GM03348 (cell line): ENCODE results near the gene SEL1L.
"Not testable (repeated sequence)": the region's sequence is repeated elsewhere in the genome, so short reads cannot be mapped to it uniquely, and the experiment has no call there.

Experiments
- DNase-seq: peaks from one replicate; pipeline ENCODE4 v3.0.0; 2012; ENCODE audit warnings: low spot score

The SEL1L gene

DNA sequence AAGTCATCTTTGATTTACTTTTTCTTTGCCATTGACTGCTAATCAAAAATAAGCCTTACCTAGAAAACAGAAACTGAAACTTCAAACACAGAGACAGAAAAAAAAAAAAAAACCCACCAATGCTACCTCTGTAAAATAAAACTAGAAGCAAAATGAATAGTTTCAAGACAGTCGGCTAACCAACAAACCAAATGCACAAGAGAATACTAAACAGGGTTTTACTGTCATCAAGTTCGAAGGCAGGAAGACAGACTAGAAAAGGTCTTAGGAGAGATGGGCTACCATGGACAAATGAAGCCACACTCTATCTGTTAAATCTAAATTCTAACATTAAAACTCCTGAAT, 59.5 kb downstream of the SEL1L start:
- DNase-seq: no peak

DNA sequence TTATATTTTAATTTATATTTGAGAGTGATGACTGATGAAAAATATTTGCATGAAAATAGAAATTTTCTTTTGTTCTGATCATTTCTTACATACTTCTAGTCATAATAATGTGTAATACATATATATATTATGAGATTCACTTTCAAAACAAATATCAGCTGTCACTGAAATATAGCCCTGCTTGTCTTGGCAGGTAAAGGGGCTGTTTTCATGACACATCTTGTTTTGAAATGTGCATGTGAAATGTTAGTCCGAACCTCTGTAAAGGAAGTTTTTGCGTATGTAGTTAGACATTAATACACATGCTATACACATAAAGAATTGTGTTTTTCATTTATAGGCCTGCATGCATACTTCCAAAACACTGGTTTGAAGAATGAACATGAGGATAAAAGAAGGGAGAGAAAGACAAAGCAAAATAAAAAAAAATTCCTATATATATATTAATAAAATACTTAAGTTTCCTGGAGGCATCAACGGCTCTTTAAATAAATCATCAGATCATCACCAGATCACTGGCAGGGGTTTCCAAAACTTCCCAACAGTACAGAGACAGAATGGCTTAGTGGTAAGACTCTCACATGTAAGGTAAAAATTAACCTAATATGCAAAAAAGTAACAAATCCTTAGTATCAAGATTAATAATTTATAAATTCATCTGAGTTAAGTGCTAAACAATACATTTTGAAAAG, 60.1 kb downstream of the SEL1L start:
- no peak for DNase-seq

DNA sequence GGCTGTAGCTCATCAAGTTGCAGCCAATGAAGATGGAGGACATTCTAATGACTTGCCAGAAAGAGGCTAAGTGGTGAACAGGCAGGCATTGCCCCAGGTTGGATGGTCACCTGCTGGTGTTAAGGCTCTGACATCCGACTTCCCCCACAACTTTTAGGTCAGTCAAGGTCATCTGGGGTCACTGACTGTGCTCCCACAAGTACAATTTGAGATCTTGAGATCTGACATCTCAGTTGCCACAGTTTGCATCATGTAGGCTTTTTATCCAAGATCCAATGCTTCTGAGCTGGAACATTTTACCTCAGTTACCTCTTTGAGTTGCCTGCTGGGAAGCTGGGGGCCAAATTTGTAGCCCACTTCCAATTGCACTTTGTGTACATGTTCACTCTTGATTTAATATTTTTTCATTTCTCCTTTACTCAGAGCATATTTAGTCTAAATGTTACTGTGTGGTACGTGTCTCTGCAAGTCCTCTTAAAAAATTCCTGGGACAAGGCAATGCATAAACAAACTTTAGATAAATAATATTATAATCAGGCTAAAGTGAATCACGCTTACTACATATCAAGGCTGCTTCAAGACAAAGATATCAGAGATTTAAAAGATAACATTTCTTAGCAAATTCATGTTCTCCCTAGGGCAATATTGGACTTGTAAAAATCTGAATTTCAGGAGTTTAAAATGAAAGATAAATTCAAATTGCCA, 61.4 kb downstream of the SEL1L start:
- DNase-seq: no peak

DNA sequence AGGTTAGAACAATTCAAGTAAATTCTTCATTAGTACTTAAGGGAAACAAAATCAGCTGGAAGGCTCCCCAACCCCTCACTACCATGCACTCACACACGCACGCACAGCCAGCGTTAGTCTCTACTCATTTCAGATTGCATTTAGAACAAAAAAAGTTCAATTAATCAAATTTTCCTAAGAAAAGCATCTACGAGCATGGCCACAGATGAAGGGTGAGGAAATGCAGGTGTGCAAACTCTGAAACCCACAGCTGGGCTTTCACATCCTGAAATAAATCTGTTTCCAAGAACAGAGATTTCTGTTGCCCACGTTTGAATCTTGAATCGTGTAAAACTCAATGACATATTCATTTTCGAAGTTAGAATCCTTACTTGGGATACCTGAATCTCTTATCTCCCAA, 62.6 kb downstream of the SEL1L start:
- no peak for DNase-seq

DNA sequence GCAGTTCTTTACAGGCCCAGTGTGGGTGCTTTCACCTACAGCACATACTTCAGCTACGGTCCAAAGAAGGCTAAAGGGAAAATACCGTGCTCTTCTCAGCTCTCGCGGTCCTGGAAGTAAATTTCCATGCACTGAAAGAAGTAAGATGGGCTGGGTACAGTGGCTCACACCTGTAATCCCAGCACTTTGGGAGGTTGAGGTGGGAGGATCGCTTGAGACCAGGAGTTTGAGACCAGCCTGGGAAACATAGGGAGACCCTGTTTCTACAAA, 63.2 kb downstream of the SEL1L start:
- not testable (repeated sequence) for DNase-seq

DNA sequence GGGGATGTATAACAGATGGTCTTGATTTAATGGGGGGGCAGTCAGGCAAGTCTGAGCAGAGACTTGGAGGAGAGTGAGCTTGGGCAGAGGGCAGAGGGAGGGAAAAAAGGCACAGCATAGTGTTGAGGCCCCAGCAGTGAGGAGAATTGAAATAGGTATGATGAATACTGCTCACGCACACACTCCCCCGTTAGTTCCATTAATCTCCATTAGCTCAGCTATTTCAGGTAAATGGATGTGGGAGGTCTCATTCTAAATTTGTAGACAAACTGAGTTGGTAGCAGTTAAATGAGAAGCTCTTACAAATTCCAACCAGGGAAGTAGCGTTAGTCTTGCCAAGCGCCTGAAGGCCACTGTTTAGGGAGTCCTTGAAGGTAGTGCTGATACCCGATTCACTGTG, 66.8 kb downstream of the SEL1L start:
- no peak for DNase-seq

DNA sequence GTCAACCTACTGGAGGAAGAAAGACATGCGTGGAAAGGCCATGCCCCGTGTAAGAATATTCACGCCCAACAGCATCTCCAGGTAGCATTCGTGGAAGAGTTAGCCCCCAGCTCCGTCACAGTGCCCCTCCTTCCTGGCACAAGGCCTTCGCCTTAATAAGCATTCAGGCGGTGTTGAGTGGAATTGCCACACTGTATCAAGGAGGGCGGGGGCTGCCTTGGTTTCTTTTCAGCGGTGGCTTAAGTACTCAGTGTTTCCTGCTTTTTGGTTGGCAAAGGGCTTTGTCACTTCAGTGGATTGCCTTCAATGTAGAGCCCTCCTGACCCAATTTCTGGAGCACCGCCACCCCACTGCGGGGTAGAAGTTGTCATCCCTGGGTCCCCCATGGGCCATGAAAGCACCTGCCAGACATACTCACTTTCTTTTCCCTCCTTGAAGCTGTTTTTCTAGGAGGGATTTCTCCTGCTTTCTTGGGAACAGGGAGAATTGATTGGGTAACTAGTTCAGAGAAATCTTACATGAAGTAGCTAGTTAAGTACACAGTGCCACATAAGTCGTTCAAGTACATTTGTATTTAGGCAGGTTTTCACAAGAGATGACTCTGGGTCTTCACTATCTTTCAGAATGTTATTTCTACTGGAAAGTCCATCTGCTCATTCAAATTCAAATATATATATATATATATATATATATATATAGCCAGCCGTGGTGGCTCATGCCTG, 68.0 kb downstream of the SEL1L start:
- DNase-seq: no peak

DNA sequence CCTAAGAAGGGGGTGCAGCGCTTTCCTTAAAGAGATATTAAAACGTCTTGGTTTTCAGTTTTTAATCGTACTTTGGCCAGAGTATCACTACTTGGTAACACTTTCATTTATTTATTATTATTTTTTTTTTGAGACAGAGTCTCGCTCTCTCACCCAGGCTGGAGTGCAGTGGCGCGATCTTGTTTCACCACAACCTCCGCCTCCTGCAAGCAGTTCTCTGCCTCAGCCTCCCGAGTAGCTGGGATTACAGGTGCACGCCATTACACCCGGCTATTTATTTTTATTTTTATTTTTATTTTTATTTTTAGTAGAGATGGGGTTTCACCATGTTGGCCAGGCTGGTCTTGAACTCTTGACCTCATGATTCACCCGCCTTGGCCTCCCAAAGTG, 68.7 kb downstream of the SEL1L start:
- not testable (repeated sequence) for DNase-seq

DNA sequence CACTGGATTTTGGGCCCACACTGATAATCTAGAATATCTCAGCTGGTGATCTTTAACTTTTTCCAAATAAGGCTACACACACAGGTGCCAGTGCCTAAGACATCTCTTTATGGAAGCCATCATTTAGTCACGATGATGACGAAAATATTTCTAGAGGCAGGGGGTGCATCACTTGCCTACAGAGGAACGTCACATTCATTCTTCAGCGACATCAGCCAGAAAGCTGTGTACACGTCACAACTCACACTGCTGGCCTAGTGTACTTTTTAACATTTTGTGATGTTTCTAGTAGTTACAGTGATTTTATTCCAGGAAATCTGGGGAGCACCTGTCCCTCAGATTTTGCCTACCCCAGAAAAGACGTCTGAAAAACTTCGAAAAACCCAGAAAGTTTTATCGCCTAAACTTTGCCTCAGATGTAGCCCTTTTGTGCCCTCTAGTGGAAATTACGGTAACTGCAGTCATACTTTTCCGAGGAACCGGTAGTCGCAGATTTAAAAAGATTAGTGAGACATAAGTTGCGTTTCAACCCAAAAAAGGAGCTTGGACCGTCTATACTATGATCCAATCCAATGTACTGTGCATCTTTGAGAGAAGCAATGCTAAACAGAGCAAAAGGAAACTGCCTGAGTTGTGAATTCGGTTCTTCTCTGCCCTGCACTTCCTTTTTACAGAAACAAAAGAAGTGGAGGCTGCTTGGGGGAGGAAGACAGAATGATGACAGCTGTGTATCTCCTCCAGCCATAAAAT, 69.2 kb downstream of the SEL1L start:
- peak; percentile 69 for DNase-seq

DNA sequence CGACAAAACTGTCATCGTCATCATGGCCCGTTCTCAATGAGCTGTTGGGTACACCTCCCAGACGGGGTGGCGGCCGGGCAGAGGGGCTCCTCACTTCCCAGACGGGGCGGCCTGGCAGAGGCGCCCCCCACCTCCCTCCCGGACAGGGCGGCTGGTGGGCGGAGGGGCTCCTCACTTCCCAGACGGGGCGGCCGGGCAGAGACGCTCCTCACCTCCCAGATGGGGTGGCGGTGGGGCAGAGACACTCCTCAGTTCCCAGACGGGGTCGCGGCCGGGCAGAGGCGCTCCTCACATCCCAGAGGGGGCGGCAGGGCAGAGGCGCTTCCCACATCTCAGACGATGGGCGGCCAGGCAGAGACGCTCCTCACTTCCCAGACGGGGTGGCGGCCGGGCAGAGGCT, 71.3 kb downstream of the SEL1L start:
- DNase-seq: not testable (repeated sequence)

DNA sequence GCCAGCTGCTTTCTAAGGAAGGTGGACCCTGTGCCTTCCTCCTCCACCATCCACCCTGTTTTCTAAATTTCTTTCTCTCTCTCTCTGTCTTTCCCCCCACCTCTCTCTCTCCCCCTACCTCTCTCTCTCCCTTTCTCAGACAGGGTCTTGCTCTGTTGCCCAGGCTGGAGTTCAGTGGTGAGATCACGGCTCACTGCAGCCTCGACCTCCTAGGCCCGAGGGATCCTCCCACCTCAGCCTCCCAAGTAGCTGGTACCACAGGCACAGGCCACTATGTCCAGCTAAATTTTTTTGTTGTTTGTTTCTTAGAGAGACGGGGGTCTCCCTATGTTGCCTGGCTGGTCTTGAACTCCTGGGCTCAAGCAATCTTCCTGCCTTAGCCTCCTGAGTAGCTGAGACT, 73.7 kb downstream of the SEL1L start:
- DNase-seq: no peak

DNA sequence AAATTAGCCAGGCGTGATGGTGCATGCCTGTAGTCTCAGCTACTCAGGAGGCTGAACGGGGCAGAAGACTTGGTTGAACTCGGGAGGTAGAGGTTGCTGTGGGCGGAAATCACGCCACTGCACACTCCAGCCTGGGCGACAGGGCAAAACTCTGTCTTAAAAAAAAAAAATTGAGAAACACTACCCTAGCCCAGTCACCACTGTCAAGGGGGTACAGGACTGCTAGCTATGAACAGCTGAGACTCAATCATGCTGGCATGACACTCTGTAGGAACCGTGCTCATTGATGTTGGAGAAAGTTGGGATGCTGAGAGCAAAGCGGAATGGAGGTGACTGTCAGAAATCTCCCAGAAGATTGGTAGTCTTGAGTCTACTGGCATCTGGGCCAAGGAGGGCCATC, 75.3 kb downstream of the SEL1L start:
- no peak for DNase-seq

DNA sequence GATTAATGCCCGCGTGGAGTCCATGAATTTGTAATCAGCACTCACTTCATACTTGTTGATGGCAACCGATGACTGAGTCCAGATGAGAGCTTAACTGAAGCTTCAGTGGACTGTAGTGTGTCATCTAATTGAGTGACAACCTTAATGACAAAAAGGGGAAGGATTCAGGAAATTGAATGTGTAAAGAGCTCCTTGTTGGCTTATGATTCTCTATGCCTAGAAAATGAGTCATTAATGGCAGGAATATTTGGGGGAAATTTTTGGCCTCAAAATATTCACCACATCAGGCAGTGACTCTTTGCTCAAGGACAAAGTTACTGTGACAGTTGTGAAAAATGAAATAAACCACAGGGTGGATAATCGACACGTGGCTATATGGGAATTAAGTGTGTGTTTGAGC, 78.3 kb downstream of the SEL1L start:
- no peak for DNase-seq

DNA sequence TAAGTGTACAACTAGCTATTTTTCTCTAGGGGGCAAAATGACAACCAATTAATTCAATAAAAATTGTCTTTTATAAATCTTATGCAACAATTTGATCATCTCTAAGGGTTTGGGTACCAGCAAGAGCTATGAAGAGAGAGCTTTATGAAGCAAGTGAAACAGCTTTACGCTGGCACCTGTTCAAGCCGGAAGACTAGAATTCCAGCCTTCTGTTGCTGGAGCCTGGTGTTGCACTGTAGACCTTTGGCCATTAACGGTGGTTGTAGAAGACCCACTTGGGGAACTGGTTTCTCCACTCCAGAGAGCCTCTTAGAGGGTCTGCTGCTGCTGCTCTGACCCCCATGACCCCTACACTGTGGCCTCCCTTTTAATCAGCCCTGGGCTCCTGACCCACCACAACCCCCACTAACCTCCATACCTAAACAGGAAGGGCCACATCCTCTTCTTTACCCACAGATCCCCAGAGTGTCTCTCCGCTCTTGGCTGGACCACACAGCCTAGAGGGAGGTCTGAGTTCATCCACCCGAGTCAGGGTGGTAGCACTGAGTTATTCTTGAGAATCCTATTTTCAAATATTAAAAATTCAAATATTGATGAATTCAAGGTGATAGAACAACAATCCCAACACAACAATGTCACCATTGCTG, 79.0 kb downstream of the SEL1L start:
- DNase-seq: no peak

DNA sequence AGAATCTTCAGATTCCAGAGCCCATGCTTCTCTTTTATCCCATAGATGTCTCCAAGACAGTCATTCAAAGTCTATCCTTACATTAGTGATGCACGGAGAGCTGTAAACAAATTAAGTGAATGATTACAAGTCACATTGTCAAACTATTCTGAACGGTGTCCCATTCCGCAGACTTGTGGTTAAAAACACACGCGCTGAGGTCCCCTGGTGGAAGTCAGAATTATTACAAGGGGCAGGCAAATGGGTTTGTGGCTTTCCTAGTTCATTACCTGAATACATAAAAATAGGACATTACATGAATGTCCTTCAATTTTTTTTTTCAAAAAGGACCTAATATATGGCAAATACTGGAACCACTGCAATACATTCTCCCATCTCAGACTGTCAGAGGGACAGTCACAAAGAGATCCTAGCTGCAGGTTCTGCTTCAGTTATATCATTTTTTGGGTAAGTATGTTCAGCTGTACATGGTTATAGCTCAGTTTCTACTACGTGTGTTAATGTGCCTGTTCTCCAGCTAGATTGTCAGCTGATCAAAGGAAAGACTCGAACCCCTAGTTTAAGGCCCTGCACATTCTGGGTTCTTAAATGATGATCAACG, 80.4 kb downstream of the SEL1L start:
- DNase-seq: peak; percentile 57

DNA sequence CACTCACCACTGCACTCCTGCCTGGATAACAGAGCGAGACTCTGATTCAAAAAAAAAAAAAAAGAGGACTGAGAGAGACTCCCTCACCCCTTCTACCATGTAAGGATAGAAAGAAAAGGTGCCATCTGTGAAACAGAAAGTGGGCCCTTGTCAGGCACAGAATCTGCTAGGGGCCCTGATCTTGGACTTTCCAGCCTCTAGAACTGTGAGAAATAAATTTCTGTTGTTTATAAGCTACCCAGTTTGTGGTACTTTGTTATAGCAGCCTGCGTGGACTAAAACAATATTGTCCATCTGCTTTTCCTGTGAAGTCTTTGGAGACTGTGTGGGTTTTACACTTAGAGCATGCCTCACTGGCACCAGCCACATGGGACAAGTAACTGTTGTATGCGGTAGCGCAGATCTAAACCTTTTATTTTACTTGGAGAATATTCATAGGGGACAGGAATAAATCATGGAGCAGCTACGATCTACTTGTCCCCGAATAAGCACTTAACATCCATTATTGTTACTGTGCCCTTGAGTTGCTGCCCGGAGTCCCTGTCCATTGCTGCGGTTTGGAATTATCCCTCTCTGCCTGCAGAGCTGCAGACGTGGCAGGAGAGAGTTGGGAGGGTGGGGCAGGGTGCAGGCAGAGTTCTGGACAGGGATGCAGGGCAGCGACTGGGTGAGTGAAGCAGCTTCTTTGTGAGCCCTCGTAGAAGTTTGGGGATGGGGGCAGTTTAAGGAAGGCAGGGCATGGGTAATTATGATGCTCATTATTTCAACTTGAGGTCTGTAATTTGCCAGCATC, 81.1 kb downstream of the SEL1L start:
- no peak for DNase-seq

DNA sequence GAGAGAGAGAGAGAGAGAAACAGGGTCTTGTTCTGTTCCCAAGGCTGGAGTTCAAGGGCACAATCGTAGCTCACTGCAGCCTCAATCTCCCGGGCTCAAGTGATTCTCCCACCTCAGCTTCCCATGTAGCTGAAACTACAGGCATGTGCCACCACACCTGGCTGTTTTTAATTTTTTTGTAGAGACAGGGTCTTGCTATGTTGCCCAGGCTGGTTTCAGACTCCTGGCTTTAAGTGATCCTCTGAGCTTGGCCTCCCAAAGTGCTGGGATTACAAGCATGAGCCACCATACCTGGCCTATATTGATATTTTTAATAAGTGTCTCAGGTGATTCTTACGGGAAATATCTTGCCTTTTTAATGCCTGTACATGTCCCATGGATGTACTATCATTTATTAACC, 82.7 kb downstream of the SEL1L start:
- DNase-seq: no peak

DNA sequence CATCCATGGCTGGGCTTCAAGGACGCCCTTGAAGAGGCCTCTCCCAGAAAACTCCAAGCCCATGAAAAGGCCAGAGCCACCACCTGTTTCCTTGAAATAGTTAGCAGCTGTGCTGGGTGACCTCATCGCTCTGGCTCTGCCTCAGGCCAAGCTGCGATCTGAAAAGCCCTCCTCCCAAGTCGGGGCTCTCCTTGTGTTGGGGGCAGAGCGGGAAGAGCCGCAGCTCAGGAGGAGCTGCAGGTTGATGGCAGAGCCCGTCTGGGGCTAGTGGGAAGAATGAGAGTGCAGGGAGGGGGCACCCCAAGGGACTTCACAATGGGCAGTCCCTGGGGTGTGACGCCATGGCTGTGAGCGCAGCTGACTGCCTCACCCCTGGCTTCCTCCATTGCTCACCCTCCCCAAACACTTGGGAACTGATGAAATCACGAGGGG, 83.5 kb downstream of the SEL1L start:
- DNase-seq: no peak

DNA sequence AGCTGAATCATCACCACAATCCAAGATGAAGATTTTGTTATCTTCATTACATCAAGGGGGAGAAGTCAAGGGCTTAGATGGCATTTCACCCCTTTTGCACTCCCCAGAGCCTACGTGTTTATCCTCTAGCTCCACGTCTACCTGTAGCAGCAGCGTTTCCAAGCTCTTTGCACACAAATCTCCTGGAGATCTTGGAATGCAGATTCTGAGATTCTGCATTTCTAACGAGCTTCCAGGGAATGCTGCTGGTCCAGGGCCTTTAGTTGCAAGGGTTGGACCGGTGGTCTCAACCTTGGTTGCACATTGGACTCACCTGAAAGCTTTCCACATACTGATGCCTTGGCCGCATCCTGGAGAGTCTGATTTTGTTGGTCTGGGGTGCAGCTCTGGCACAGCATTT, 84.1 kb downstream of the SEL1L start:
- no peak for DNase-seq

DNA sequence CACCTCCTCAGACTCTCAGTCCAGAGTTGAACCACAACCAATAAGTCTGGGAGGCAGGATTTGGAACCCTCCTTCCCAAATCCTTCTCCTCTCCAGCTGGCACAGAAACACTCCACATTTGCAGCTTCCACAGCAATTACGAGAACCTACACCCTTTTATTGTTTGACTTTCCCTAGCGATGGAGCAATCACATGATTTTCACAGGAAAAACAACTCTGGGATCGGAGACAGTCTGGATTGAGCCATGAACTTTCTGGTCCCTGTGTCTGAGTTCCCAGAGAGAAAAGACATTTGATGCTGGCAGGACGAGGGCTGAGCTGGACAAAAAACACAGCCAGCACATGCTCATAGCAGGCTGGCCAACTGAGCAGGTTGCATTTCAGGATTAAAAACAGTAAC, 84.5 kb downstream of the SEL1L start:
- DNase-seq: no peak
